Measurements from ENCODE around the gene GPR42. TPM values are rescaled to one million over a fixed set of nuclear protein-coding genes. Genes with fewer than 3 reads are reported as not detected.

The GPR42 gene, protein sequence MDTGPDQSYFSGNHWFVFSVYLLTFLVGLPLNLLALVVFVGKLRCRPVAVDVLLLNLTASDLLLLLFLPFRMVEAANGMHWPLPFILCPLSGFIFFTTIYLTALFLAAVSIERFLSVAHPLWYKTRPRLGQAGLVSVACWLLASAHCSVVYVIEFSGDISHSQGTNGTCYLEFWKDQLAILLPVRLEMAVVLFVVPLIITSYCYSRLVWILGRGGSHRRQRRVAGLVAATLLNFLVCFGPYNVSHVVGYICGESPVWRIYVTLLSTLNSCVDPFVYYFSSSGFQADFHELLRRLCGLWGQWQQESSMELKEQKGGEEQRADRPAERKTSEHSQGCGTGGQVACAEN
- not detected for total RNA-seq

DNA sequence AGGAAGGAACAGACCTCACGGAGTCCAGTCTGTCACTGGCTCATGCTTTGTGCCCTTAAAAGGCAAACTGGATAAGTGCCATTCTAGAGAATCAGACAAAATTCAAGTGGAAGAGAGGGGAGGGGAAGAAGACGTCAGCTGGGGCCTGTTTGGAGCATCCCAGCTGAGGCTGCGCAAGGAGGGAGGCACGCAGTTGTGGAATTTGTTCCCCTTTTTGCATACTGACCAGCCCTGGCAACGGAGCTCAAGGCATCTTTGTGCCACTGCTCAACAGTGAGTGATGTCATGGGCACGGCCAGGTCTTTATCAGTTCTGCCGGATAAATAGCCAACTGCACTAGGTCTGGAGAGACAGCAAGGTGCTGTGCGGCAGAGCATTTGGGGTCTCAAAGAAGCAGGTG, at the start of gene GPR42:
Gene GPR42 (plus strand): TSS at position 347 of the 400 bp plus-strand sequence. CDS start 292 bp downstream, outside the sequence.
- no peaks in the 10 kb centered on the region for H3K4me1 ChIP-seq
- no peak within 1 kb of the TSS for H3K27ac ChIP-seq
- TF ChIP-seq, protein P1, sequence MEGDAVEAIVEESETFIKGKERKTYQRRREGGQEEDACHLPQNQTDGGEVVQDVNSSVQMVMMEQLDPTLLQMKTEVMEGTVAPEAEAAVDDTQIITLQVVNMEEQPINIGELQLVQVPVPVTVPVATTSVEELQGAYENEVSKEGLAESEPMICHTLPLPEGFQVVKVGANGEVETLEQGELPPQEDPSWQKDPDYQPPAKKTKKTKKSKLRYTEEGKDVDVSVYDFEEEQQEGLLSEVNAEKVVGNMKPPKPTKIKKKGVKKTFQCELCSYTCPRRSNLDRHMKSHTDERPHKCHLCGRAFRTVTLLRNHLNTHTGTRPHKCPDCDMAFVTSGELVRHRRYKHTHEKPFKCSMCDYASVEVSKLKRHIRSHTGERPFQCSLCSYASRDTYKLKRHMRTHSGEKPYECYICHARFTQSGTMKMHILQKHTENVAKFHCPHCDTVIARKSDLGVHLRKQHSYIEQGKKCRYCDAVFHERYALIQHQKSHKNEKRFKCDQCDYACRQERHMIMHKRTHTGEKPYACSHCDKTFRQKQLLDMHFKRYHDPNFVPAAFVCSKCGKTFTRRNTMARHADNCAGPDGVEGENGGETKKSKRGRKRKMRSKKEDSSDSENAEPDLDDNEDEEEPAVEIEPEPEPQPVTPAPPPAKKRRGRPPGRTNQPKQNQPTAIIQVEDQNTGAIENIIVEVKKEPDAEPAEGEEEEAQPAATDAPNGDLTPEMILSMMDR (IDR thresholded peaks at IDR 0.05), result no peak
- no peaks in the 10 kb centered on the region for H3K9me3 ChIP-seq
- no peak within 1 kb of the TSS for H3K4me3 ChIP-seq
- no peaks in the 10 kb centered on the region for H3K27me3 ChIP-seq
- H3K36me3 ChIP-seq, result no peaks in the 10 kb centered on the region
- no peak for DNase-seq (ENCODE audit: low spot score)

DNA sequence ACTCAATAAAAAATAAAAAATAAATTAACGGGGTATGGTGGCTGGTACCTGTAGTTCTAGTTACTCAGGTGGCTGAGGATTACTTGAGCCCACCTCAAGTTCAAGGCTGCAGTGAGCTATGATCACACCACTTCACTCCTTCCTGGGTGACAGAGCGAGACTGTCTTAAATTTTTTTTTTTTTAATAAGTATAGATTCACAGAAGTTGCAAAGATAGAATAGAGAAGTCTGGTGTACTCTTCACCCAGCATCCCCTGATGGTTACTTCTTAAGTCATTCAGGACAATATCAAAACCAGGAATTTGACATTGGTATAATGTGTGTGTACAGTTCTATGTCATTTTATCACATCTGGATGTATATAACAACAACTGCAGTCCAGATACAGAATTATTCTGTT, 49.6 kb upstream of the GPR42 start:
- Histone ChIP-seq H3K36me3 (no peaks in the 10 kb centered on the region), H3K4me1 (no peaks in the 10 kb centered on the region), H3K27ac (no peak overlapping the region), H3K9me3 (peaks cover 0 to 8% of the 10 kb centered on the region in 2 donors), H3K27me3 (no peaks in the 10 kb centered on the region), H3K4me3 (no peak overlapping the region)
- no peak for DNase-seq (ENCODE audit: low spot score)
- TF ChIP-seq, protein P1 (IDR thresholded peaks at IDR 0.05), result no peak

DNA sequence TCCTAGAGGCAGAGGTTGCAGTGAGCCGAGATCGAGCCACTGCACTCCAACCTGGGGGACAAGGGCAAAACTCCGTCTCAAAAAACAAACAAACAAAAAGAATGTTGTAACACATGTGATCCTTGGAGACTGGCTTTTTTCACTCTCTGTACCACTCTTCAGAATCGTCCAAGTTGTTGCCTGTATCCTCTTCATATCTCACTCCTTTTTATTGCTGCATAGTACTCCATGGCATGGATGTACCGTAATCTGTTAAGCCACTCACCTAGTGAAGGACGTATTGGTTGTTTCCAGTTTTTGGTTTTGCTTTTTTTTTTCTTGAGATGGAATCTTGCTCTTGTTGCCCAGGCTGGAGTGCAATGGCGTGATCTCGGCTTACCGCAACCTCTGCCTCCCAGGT, 48.9 kb upstream of the GPR42 start:
- Histone ChIP-seq H3K27ac (no peak overlapping the region), H3K9me3 (peaks cover 0 to 8% of the 10 kb centered on the region in 2 donors), H3K4me3 (no peak overlapping the region), H3K4me1 (no peaks in the 10 kb centered on the region), H3K36me3 (no peaks in the 10 kb centered on the region), H3K27me3 (no peaks in the 10 kb centered on the region)
- TF ChIP-seq, protein P1 (IDR thresholded peaks at IDR 0.05), result no peak
- DNase-seq (ENCODE audit: low spot score), result no peak

DNA sequence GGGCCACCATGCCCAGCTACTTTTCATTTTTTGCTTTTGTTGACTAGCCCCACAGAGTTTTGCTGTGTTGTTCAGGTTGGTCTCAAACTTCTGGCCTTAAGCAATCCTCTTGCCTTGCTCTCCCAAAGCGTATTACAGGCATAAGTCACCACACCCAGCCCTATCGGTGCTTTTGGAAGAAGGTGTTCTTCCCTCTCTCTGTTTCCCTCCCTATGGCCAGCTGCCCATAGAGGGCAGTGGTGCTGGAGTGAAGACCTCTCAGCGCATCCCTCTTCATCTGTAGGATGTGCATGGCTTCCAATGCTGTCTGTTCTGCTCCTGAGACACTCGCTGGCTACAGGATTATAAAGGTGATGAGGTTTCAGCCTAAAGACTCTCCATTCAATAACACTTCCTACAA, 43.2 kb upstream of the GPR42 start:
- no peak for DNase-seq (ENCODE audit: low spot score)
- Histone ChIP-seq H3K4me3 (no peak overlapping the region), H3K27ac (no peak overlapping the region), H3K27me3 (no peaks in the 10 kb centered on the region), H3K9me3 (no peaks in the 10 kb centered on the region), H3K4me1 (no peaks in the 10 kb centered on the region), H3K36me3 (no peaks in the 10 kb centered on the region)
- TF ChIP-seq, protein P1 (IDR thresholded peaks at IDR 0.05), result no peak

DNA sequence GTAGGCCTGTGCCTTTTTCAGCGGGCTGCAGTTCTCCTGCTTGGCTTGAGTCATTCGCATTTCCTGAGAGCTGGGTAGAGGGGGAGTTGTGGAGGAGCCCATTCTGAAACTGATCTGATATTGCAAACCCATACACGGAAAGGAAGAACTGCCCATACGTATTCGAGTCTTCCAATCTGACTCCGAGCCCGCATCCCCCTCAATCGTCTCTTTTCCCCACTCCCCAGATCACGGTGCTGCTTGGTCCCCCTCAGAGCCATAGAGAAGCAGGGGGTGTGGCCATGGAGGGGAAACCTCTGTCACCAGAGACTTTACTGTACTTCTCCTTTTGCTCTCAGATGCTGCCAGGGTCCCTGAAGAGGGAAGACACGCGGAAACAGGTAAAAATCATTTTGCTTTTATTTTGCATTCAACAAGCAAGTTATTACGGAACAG, 42.0 kb upstream of the GPR42 start, which contains the start of gene CD22:
Gene CD22 (plus strand): TSS at position 337 of the 435 bp plus-strand sequence. CDS start 2,854 bp downstream, outside the sequence.
- DNase-seq (ENCODE audit: low spot score), result no peak

More for the DNA sequence above, 42.0 kb upstream of the GPR42 start, which contains the start of gene CD22:
- H3K27ac ChIP-seq, result no peak within 1 kb of the TSS
- H3K9me3 ChIP-seq, result no peaks in the 10 kb centered on the region
- no peaks in the 10 kb centered on the region for H3K27me3 ChIP-seq
- no peaks in the 10 kb centered on the region for H3K4me1 ChIP-seq
- TF ChIP-seq, protein P1 (IDR thresholded peaks at IDR 0.05), result no peak
- no peaks in the 10 kb centered on the region for H3K36me3 ChIP-seq
- no peak within 1 kb of the TSS for H3K4me3 ChIP-seq

All from right atrium auricular region (tissue), 2 donors.